PC-9 (cell line): ENCODE results near the gene FIGNL2. TPM values are rescaled to one million over a fixed set of nuclear protein-coding genes. Genes with fewer than 3 reads are reported as not detected.

Experiments
- BruUV-seq: library from RNA; stranded (reverse); fragments of 400-500 nt; replicated peaks from 2 replicates; lab custom pipeline; 2021; lab: Mats Ljungman, UMichigan
- CTCF ChIA-PET: fragments of 300-600 bp; sonication (Branson Sonifier 250); formaldehyde crosslinking; loops from one replicate; lab custom pipeline; 2022; ENCODE audit warnings: antibody characterized with exemption; lab: Charles Lee
- POLR2A ChIA-PET: fragments of 300-600 bp; sonication (Branson Sonifier 250); formaldehyde crosslinking; loops from one replicate; lab custom pipeline; 2022; ENCODE audit warnings: antibody characterized with exemption; ENCODE audit not compliant: unreplicated experiment; lab: Charles Lee
- DNase-seq, 2 experiments: peaks; one replicate each; pipeline versions ENCODE4 v3.0.0 to v3.0.0-alpha.2; 2015 to 2022; ENCODE audit warnings: mixed read lengths in 1 of 2
- H2AFZ ChIP-seq: fragments of 200-600 bp; sonication (generic); 2 replicates; pipeline ENCODE4 v1.8.1; 2017; ENCODE audit warnings: antibody characterized with exemption
- H3F3A ChIP-seq: fragments of 200-600 bp; sonication (generic); 2 replicates; pipeline ENCODE4 v1.8.1; 2017; ENCODE audit warnings: antibody characterized with exemption, mild to moderate bottlenecking, low read depth; ENCODE audit not compliant: insufficient read depth
- H3K27ac ChIP-seq: fragments of 200-600 bp; sonication (generic); 2 replicates; pipeline ENCODE4 v1.6.1; 2016; ENCODE audit warnings: mixed run types
- H3K27me3 ChIP-seq: fragments of 200-600 bp; sonication (generic); 2 replicates; pipeline ENCODE4 v1.6.1; 2016; ENCODE audit warnings: low read depth, mixed run types; ENCODE audit not compliant: insufficient read depth
- H3K36me3 ChIP-seq: fragments of 200-600 bp; sonication (generic); 2 replicates; pipeline ENCODE4 v1.6.1; 2016; ENCODE audit warnings: low read depth, mixed run types
- H3K4me1 ChIP-seq: fragments of 200-600 bp; sonication (generic); replicated peaks from 2 replicates; pipeline ENCODE4 v1.6.1; 2016; ENCODE audit warnings: mixed run types; ENCODE audit not compliant: insufficient read depth
- H3K4me2 ChIP-seq: fragments of 200-600 bp; sonication (generic); 2 replicates; pipeline ENCODE4 v1.6.1; 2017; ENCODE audit warnings: mixed run types
- H3K4me3 ChIP-seq: fragments of 200-600 bp; sonication (generic); 2 replicates; pipeline ENCODE4 v1.6.1; 2016; ENCODE audit warnings: mixed run types
- H3K79me2 ChIP-seq: fragments of 200-600 bp; sonication (generic); 2 replicates; pipeline ENCODE4 v1.6.1; 2017; ENCODE audit warnings: low read depth, mixed run types
- H3K9me2 ChIP-seq: fragments of 200-600 bp; sonication (generic); 2 replicates; pipeline ENCODE4 v1.8.1; 2017; ENCODE audit warnings: mild to moderate bottlenecking; ENCODE audit not compliant: insufficient read depth
- H3K9me3 ChIP-seq: fragments of 200-600 bp; sonication (generic); 2 replicates; pipeline ENCODE4 v1.8.1; 2016; ENCODE audit warnings: low read depth; ENCODE audit not compliant: insufficient read depth
- H4K20me1 ChIP-seq: fragments of 200-600 bp; sonication (generic); 2 replicates; pipeline ENCODE4 v1.8.1; 2017; ENCODE audit not compliant: insufficient read depth
- CTCF ChIP-seq: fragments of 200-600 bp; sonication (generic); conservative IDR thresholded peaks from 2 replicates; pipeline ENCODE4 v1.6.1; 2017; ENCODE audit warnings: mixed run types, antibody characterized with exemption, mild to moderate bottlenecking, moderate library complexity
- EZH2 ChIP-seq: fragments of 200-600 bp; sonication (generic); IDR thresholded peaks from 2 replicates; pipeline ENCODE4 v1.8.0; 2017; ENCODE audit warnings: antibody characterized with exemption, low read depth
- intact Hi-C: fragments of 100-400 bp; cut with micrococcal nuclease; formaldehyde crosslinking; loops from one replicate; pipeline ENCODE4 v1.10.0; 2022; ENCODE audit not compliant: unreplicated experiment
- total RNA-seq: library from RNA; stranded (reverse); gene quantifications from 2 replicates; pipeline ENCODE4 v1.2.3, GENCODE V29; 2021

FIGNL2 gene
- total RNA-seq, 1 experiment from 2014 or later, result not detected

GRCh38 chr12:51865757-51866270 lies 17.3 kb upstream of the FIGNL2 start:
- TF ChIP-seq EZH2, result no peak
- TF ChIP-seq CTCF, result no peak
- Histone ChIP-seq H3K9me3 (no peaks in the 10 kb centered on the region), H3K4me3 (no peak overlapping the region), H3K4me2 (no peak overlapping the region), H2AFZ (no peak overlapping the region), H4K20me1 (no peaks in the 10 kb centered on the region), H3K36me3 (no peaks in the 10 kb centered on the region), H3K27ac (no peak overlapping the region), H3F3A (no peaks in the 10 kb centered on the region), H3K27me3 (peaks cover 94% of the 10 kb centered on the region), H3K79me2 (no peaks in the 10 kb centered on the region), H3K9me2 (no peaks in the 10 kb centered on the region), H3K4me1 (no peaks in the 10 kb centered on the region)
- CTCF ChIA-PET, result no interaction called here
- BruUV-seq, result no TSS peak
- DNase-seq, result no peak
- intact Hi-C loops, result no loop called here
- POLR2A ChIA-PET, result no interaction called here

GRCh38 chr12:51864833-51865670 lies 16.5 kb upstream of the FIGNL2 start:
- BruUV-seq, result no TSS peak
- Histone ChIP-seq H3K4me3 (no peak overlapping the region), H3K4me1 (no peaks in the 10 kb centered on the region), H3K4me2 (no peak overlapping the region), H3K36me3 (no peaks in the 10 kb centered on the region), H3K9me3 (no peaks in the 10 kb centered on the region), H3K27ac (no peak overlapping the region), H3K9me2 (no peaks in the 10 kb centered on the region), H4K20me1 (no peaks in the 10 kb centered on the region), H3K27me3 (peaks cover 92% of the 10 kb centered on the region), H3K79me2 (no peaks in the 10 kb centered on the region), H2AFZ (no peak overlapping the region), H3F3A (no peaks in the 10 kb centered on the region)
- CTCF ChIA-PET, result no interaction called here
- intact Hi-C loops, result no loop called here
- TF ChIP-seq CTCF (no peak), EZH2 (no peak)
- DNase-seq, result no peak
- POLR2A ChIA-PET, result no interaction called here

- no peaks in the 10 kb centered on the region for H3K9me3 ChIP-seq
- no peaks in the 10 kb centered on the region for H3K9me2 ChIP-seq
- intact Hi-C loops, result no loop called here
- H3K27ac ChIP-seq, result no peak overlapping the region
- TF ChIP-seq EZH2, result no peak
- TF ChIP-seq CTCF, result no peak
- ChIA-PET CTCF (no interaction called here), POLR2A (interaction anchor here (0.5 kb wide), 1 partner anchor 416 kb away, joined by 3 read pairs; no protein-coding TSS in a partner anchor)
- peaks cover 92% of the 10 kb centered on the region for H3K27me3 ChIP-seq
- H3K4me3 ChIP-seq, result no peak overlapping the region
- H3K36me3 ChIP-seq, result no peaks in the 10 kb centered on the region
- no peaks in the 10 kb centered on the region for H3K4me1 ChIP-seq
- no peaks in the 10 kb centered on the region for H3K79me2 ChIP-seq
- no peak overlapping the region for H3K4me2 ChIP-seq
- no peak for DNase-seq
- BruUV-seq, result no TSS peak
- H2AFZ ChIP-seq, result no peak overlapping the region
- H3F3A ChIP-seq, result no peaks in the 10 kb centered on the region
- no peaks in the 10 kb centered on the region for H4K20me1 ChIP-seq
These were observed 15.7 kb upstream of the FIGNL2 start for GRCh38 chr12:51863933-51864832.
